ENCODE data around the gene GNLY. TPM values are rescaled to one million over a fixed set of nuclear protein-coding genes. Genes with fewer than 3 reads are reported as not detected.

GNLY gene
- total RNA-seq: under 0.01 TPM in 1 of 2 replicates, not detected in the other

GRCh38 chr2:85694052-85695025 is at the start of gene GNLY:
Gene GNLY (plus strand): TSS chr2:85694358. CDS start chr2:85694419, 61 bp downstream.

DNA sequence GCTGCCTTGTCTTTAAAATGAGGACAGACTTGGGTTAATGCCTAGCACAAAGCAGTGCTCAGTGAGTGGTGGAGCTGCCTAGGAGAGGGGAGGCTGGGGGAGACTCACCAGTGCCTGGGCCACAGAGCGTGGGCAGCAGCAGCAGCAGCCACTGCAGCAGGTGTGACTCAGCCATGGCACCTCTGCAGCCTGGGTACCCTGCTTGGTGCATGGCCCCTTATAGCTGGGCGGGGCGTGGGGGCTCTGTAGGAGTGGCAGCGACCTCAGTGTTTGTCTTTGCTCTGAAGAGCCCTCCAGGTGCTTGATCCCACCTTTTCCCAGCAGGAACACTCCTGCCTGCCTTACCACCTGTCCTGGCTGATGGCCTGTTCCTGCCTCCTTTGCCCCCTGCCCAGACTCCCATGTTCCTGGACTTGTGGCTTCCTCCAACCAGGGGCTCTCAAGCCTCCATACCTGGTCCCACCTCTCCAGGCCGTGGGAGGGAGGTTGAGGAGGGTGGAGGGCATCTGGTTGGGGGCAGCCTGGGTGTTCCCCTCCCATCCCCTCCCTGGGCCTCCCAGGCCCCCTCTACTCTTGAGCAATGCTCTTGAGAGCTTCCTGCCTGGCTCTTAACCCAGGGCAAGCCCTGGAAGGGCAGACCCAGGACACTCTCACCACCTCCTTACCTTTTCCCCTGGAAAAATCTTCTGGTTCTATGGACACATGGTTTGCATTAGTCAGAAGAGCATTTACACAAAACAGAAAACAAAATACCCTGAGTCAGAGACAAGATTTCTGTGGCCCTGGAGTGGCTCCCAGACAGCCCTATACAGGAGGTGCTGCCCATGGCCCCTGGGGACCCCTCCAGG is 25.9 kb upstream of the GNLY start, which contains the start of gene SFTPB:
Gene SFTPB, minus strand, starts transcription at position 191 of the 848 bp plus-strand sequence. Its CDS starts 16 bp downstream, at position 175.

Other genes starting within 250 kb of the GNLY start
- gene MAT2A, start 155.2 kb upstream of the GNLY start, total RNA-seq: 163 and 201 TPM in 2 replicates
- 56.0 and 56.3 TPM in 2 replicates for gene GGCX, start 132.9 kb upstream of the GNLY start, total RNA-seq
- 0.12 and 0.33 TPM in 2 replicates for gene VAMP8, start 116.8 kb upstream of the GNLY start, total RNA-seq
- 26.0 and 27.1 TPM in 2 replicates for gene VAMP5, start 109.9 kb upstream of the GNLY start, total RNA-seq
- 255 and 257 TPM in 2 replicates for gene RNF181, start 98.6 kb upstream of the GNLY start, total RNA-seq
- gene TMEM150A, start 91.7 kb upstream of the GNLY start, total RNA-seq: 3.1 and 8.1 TPM in 2 replicates
- gene C2orf68, start 82.3 kb upstream of the GNLY start, total RNA-seq: 14.1 and 16.2 TPM in 2 replicates
- gene USP39, start 78.2 kb upstream of the GNLY start, total RNA-seq: 38.4 and 44.7 TPM in 2 replicates
- under 0.01 TPM in 1 of 2 replicates, not detected in the other for gene SFTPB, start 26.2 kb upstream of the GNLY start, total RNA-seq
- gene ATOH8, start 59.6 kb downstream of the GNLY start, total RNA-seq: 4.5 and 5.1 TPM in 2 replicates
- 4.9 and 5.6 TPM in 2 replicates for gene ST3GAL5, start 194.6 kb downstream of the GNLY start, total RNA-seq